ENCODE measurements around the gene MRO.

DNA sequence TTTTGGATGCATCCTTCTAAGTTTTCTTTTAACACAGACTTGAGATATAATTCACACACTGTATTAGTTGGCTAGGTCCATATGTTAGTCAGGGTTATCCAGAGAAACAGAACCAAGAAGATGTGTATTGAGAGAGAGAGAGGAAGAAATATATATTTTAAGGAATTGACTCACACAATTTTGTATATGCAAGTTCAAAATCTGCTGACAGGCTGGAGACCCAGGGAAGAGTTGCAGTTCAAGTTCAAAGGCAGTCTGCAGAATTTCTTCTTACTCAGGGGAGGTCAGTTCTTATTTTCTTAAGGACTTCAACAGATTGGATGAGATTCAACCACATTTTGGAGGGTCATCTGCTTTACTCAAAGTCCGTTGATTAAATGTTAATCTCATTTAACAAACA, 23.0 kb upstream of the MRO start:
- TF ChIP-seq, protein P1, sequence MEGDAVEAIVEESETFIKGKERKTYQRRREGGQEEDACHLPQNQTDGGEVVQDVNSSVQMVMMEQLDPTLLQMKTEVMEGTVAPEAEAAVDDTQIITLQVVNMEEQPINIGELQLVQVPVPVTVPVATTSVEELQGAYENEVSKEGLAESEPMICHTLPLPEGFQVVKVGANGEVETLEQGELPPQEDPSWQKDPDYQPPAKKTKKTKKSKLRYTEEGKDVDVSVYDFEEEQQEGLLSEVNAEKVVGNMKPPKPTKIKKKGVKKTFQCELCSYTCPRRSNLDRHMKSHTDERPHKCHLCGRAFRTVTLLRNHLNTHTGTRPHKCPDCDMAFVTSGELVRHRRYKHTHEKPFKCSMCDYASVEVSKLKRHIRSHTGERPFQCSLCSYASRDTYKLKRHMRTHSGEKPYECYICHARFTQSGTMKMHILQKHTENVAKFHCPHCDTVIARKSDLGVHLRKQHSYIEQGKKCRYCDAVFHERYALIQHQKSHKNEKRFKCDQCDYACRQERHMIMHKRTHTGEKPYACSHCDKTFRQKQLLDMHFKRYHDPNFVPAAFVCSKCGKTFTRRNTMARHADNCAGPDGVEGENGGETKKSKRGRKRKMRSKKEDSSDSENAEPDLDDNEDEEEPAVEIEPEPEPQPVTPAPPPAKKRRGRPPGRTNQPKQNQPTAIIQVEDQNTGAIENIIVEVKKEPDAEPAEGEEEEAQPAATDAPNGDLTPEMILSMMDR (IDR thresholded peaks at IDR 0.05), result no peak
- no peak for TF ChIP-seq POLR2A (IDR thresholded peaks at IDR 0.05)

All from thyroid gland (tissue), 4 donors.